Heart left ventricle (tissue), 16 donors: ENCODE data around the gene LRRC14B. TPM values are rescaled to one million over a fixed set of nuclear protein-coding genes. Genes with fewer than 3 reads are reported as not detected.

ENCODE experiments used
- ATAC-seq, 4 donors: fragments of 200-7000 bp; cut with Tn5 transposase; one replicate each; pipeline ENCODE4 v1.9.1; 2020 to 2022; ENCODE audit warnings: moderate library complexity in 4 of 4, mild to moderate bottlenecking in 3 of 4, moderate number of reproducible peaks in 1 of 4
- DNase-seq, 5 donors: peaks; one replicate each; pipeline ENCODE4 v3.0.0-alpha.2; 2020
- H3K27ac ChIP-seq, 12 donors: fragments of 200-600 bp; sonication (generic) in 4 of 12; one replicate each; pipeline versions ENCODE4 v1.5.0 to v1.8.0; 2016 to 2022; ENCODE audit warnings: mild to moderate bottlenecking in 2 of 12
- H3K27me3 ChIP-seq, 9 donors: fragments of 200-600 bp; sonication (generic) in 2 of 9; one replicate each; pipeline versions ENCODE4 v1.5.1 to v1.8.0; 2016 to 2022; ENCODE audit warnings: mild to moderate bottlenecking in 3 of 9
- H3K36me3 ChIP-seq, 9 donors: fragments of 200-600 bp; sonication (generic) in 2 of 9; one replicate each; pipeline versions ENCODE4 v1.5.0 to v1.8.0; 2018 to 2022; ENCODE audit warnings: mild to moderate bottlenecking in 2 of 9
- H3K4me1 ChIP-seq, 12 donors: fragments of 200-600 bp; sonication (generic) in 4 of 12; one replicate each; pipeline versions ENCODE4 v1.5.0 to v1.8.0; 2016 to 2022; ENCODE audit warnings: mild to moderate bottlenecking in 3 of 12
- H3K4me3 ChIP-seq, 12 donors: fragments of 200-600 bp; sonication (generic) in 4 of 12; one replicate each; pipeline versions ENCODE4 v1.5.0 to v1.8.0; 2017 to 2022; ENCODE audit warnings: mild to moderate bottlenecking in 9 of 12, moderate library complexity in 4 of 12
- H3K9me3 ChIP-seq, 12 donors: fragments of 200-600 bp; sonication (generic) in 4 of 12; one replicate each; pipeline versions ENCODE4 v1.5.0 to v1.8.0; 2016 to 2022; ENCODE audit warnings: mild to moderate bottlenecking in 1 of 12
- POLR2A ChIP-seq, 2 donors: fragments of 450-650 bp; IDR thresholded peaks; one replicate each; pipeline ENCODE4 v1.6.1; 2017; ENCODE audit warnings: antibody characterized with exemption in 2 of 2, mild to moderate bottlenecking in 2 of 2, moderate library complexity in 2 of 2
- WGBS, 4 donors: extraction: QIAGEN DNeasy Blood & Tissue Kit in 2 of 4; methylation state at CpG; one replicate each; pipeline versions ENCODE4 v1.1.5 to v1.1.7; 2013 to 2018; 5-methylcytosine and 5-hydroxymethylcytosine counted together
- intact Hi-C, 10 donors: fragments of 100-400 bp; cut with DNase I; formaldehyde crosslinking; loops; one replicate each; pipeline versions ENCODE4 v1.11.1 to v1.14.2; 2022
- polyA plus RNA-seq, 2 donors: library from polyadenylated mRNA; stranded (reverse); fragments of 200-250 nt; gene quantifications; one replicate each; pipeline ENCODE4 v1.2.3, GENCODE V29; 2013
- total RNA-seq, 9 donors: library from RNA; depleted of rRNA in 2 of 9; stranded (reverse); fragments of >200 nt in 2 of 9; fragmentation: NEBNext Ultra II Directional in 3 of 9; extraction: Animal tissue kit (Norgen Biotek cat#: 25700) in 3 of 9; gene quantifications; one replicate each; pipeline versions ENCODE4 v1.1.0 to v1.2.4, GENCODE V29; 2016 to 2023
- TF ChIP-seq, protein P1 (sequence below), 12 donors: fragments of 200-600 bp; sonication (generic) in 4 of 12; IDR thresholded peaks; one replicate each; pipeline versions ENCODE4 v1.5.0 to v1.8.0; 2018 to 2022; ENCODE audit warnings: antibody characterized with exemption in 12 of 12, mild to moderate bottlenecking in 5 of 12
- donor health status: ischemic (EF 13 %, LVEDD 7.1; RV severe dilation, severe dysfunction).
- donor health status: healthy with polysubstance abuse.
- donor health status: DM: no; HTN: yes; CAD: no.
- donor health status: DM: no; HTN: no; CAD: no.
- donor health status: ischemic (EF 25% LVEDD 6.9; RV normal size, moderate dysfunction).
- donor health status: ischemic (EF 25% LVEDD 5.7; RV mildly dilated, moderate dysfunction).
- donor health status: healthy.
- donor health status: DM: yes; HTN: yes; CAD: no.
- donor health status: ischemic (EF 35%, LVEDD 5.7; RV mildly dilated, moderate dysfunction).
- donor health status: nonischemic (EF 11% LVEDD 7.7; RV severe dilation, severe dysfunction).
- donor health status: DM: yes; HTN: yes; CAD: no.
- donor health status: PGD.
- donor health status: ischemic (EF 29% LVEDD 5.4; RV normal size, mild dysfunction).
- donor health status: nonischemic (EF 23%, LVEDD 6.1; RV moderate dilation, normal function).

The LRRC14B gene
- total and polyA plus RNA-seq, 11 donors = 6.1 to 133 (median 40.3) TPM

DNA sequence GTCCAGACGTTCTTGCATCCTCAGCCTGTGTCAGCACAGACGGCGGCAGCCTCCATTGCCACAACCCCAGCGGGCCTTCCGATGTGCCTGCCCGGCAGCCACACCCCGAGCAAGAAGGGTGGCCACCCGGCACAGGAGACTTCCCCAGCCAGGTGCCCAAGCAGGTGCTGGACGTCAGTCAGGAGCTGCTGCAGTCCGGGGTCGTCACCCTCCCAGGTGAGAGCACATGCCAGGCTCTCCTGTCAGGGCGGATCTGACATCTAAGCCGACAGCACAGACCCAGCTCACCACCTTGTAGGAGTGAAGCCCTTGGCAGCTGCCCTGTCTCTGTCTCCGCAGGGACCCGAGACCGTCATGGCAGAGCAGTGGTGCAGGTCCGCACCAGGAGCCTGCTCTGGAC is 48.3 kb upstream of the LRRC14B start:
- ATAC-seq = no peak
- WGBS, 4 donors = 80 to 94% (median 89%) methylated on average over 9 to 17 of the region's 17 CpGs

DNA sequence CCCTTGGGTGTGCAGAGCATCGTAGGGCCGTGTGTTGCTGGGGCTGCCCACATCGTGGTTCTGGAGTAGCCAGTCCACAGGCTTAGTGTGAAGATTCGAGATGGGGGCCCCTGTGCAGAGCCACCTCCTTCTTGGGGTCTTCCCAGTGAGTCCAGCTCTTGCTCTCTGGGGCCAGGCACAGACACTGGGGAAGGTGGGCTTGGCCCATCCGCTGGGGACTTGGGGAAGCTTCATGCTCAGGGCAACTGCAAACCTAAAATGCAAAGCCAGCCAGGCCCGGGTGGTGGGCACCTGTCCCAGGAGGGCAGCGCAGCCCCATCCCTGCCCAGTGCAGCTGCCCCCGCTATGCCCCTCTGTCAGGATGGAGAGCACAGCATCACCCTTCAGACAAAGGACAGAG is 46.4 kb upstream of the LRRC14B start:
- intact Hi-C loops = no loop called here
- H3K36me3 ChIP-seq = no peaks in the 10 kb centered on the region
- ATAC-seq = no peak
- 88 to 97% (median 90%) methylated on average over 3 to 8 of the region's 8 CpGs for WGBS, 4 donors
- DNase-seq = no peak
- peaks cover 0 to 4% (median 0%) of the 10 kb centered on the region in 9 donors for H3K27me3 ChIP-seq
- TF ChIP-seq, protein P1, sequence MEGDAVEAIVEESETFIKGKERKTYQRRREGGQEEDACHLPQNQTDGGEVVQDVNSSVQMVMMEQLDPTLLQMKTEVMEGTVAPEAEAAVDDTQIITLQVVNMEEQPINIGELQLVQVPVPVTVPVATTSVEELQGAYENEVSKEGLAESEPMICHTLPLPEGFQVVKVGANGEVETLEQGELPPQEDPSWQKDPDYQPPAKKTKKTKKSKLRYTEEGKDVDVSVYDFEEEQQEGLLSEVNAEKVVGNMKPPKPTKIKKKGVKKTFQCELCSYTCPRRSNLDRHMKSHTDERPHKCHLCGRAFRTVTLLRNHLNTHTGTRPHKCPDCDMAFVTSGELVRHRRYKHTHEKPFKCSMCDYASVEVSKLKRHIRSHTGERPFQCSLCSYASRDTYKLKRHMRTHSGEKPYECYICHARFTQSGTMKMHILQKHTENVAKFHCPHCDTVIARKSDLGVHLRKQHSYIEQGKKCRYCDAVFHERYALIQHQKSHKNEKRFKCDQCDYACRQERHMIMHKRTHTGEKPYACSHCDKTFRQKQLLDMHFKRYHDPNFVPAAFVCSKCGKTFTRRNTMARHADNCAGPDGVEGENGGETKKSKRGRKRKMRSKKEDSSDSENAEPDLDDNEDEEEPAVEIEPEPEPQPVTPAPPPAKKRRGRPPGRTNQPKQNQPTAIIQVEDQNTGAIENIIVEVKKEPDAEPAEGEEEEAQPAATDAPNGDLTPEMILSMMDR (IDR thresholded peaks at IDR 0.05) = no peak
- TF ChIP-seq POLR2A (IDR thresholded peaks at IDR 0.05) = no peak
- no peak overlapping the region for H3K4me3 ChIP-seq
- H3K4me1 ChIP-seq = no peaks in the 10 kb centered on the region
- H3K27ac ChIP-seq = no peak overlapping the region
- peaks cover 0 to 28% (median 18%) of the 10 kb centered on the region in 12 donors for H3K9me3 ChIP-seq

More for the DNA sequence above, 48.3 kb upstream of the LRRC14B start:
- intact Hi-C loops = no loop called here
- TF ChIP-seq, protein P1 (IDR thresholded peaks at IDR 0.05) = no peak
- TF ChIP-seq POLR2A (IDR thresholded peaks at IDR 0.05) = no peak
- peak in 1 of 5 donors; percentile 58 for DNase-seq
- Histone ChIP-seq H3K4me1 (no peaks in the 10 kb centered on the region), H3K9me3 (peaks cover 0 to 14% (median 12%) of the 10 kb centered on the region in 12 donors), H3K27ac (no peak overlapping the region), H3K4me3 (no peak overlapping the region), H3K27me3 (peaks cover 0 to 4% (median 0%) of the 10 kb centered on the region in 9 donors), H3K36me3 (no peaks in the 10 kb centered on the region)

GRCh38 chr5:145585-146323 is 45.5 kb upstream of the LRRC14B start:
- WGBS, 4 donors = 64 to 90% (median 88%) methylated on average over 7 of the region's 7 CpGs
- ATAC-seq (no peak), DNase-seq (no peak)
- Histone ChIP-seq H3K9me3 (peaks cover 0 to 28% (median 18%) of the 10 kb centered on the region in 12 donors), H3K27me3 (no peaks in the 10 kb centered on the region), H3K27ac (no peak overlapping the region), H3K4me3 (no peak overlapping the region), H3K36me3 (no peaks in the 10 kb centered on the region), H3K4me1 (no peaks in the 10 kb centered on the region)
- TF ChIP-seq, protein P1 (IDR thresholded peaks at IDR 0.05) = no peak
- no peak for TF ChIP-seq POLR2A (IDR thresholded peaks at IDR 0.05)
- intact Hi-C loops = no loop called here

- TF ChIP-seq, protein P1 (IDR thresholded peaks at IDR 0.05) = no peak
- TF ChIP-seq POLR2A (IDR thresholded peaks at IDR 0.05) = no peak
- DNase-seq = no peak
- no peaks in the 10 kb centered on the region for H3K4me1 ChIP-seq
- WGBS, 4 donors = 89 to 99% (median 95%) methylated on average over 1 of the region's 1 CpG
- peaks cover 0 to 28% (median 18%) of the 10 kb centered on the region in 12 donors for H3K9me3 ChIP-seq
- H3K27me3 ChIP-seq = no peaks in the 10 kb centered on the region
- H3K36me3 ChIP-seq = no peaks in the 10 kb centered on the region
- intact Hi-C loops = no loop called here
- no peak for ATAC-seq
- H3K27ac ChIP-seq = no peak overlapping the region
- no peak overlapping the region for H3K4me3 ChIP-seq
These were observed 43.5 kb upstream of the LRRC14B start for GRCh38 chr5:147751-148150.
